GM12801 (cell line): ENCODE measurements around the gene EYA4.

ENCODE experiments used
- CTCF ChIP-seq: IDR thresholded peaks from one replicate; pipeline ENCODE4 v1.5.1; 2011; ENCODE audit warnings: control low read depth; ENCODE audit not compliant: insufficient read length; ENCODE audit errors: extremely low read depth

Gene EYA4

GRCh38 chr6:133268621-133269020, 27.5 kb downstream of the EYA4 start:
- no peak for TF ChIP-seq CTCF

DNA sequence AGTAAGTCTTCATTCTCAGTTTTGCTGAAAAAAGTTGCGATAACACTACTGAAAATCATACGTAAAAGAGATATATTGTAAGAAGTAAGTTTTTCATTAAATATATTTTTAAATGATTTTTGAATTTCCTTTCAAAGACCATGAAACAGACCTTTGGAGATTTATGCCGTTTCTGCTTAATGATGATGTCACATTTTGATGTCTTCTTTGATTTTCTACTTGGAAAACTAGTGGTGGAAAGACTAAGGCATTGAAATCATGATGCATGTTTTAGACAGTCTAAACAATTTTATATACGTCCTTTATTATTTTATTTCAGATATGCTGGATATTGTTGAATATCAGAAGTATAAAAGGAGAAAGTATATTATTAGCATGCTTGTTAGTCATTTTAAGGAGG, 33.7 kb downstream of the EYA4 start:
- no peak for TF ChIP-seq CTCF

DNA sequence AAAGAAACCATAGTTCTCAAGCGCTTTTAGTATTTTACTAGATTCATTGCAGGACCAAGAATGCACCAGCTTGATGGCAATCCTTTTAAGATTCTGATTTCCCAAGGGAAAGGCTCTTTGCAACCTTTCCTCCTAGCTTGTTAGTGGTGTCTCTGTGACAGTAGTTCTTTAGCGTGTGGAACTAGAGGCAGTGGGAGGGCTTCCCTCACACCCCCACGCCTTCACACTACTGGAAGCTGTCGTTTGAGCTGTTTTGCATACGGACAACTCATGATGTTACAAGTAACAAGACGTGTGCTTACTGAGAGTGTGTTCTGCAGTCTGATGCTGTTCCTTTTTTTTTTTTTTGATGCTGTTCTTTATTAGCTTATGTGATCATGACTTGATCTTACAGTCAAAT, 34.1 kb downstream of the EYA4 start:
- TF ChIP-seq CTCF: no peak

- TF ChIP-seq CTCF: no peak
Observed at GRCh38 chr6:133277228-133277899, 36.2 kb downstream of the EYA4 start.

GRCh38 chr6:133277900-133278545, 36.9 kb downstream of the EYA4 start:
- TF ChIP-seq CTCF: no peak

- no peak for TF ChIP-seq CTCF
Observed at GRCh38 chr6:133286765-133287164, 45.6 kb downstream of the EYA4 start.

DNA sequence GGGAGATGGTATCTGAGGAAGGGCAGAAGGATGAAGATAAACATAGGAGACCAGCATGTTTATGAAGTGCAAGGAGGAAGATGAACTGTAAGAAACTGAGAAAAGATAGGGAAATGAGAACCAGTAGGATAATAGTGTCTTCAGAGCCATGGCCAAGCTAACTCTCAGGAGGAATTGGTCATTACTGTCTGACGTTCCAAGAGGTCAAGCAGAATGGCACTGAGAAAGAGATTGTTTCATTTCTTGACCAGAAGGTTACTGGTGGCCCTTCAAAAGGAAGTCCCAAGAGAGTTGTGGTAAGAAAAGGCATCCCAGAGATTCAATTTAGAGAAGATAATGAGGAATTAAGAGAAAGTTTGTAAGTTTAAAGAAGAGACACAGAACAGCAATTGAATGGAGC, 47.5 kb downstream of the EYA4 start:
- no peak for TF ChIP-seq CTCF
